Measurements from ENCODE around the gene MYO1D.

MYO1D gene

GRCh38 chr17:32519228-32520103, 357.5 kb downstream of the MYO1D start:
- in situ Hi-C loops (cut with MboI; ENCODE audit: low sequenced_read_pairs): no loop called here

GRCh38 chr17:32518646-32519227, 358.2 kb downstream of the MYO1D start:
- in situ Hi-C loops (cut with MboI; ENCODE audit: low sequenced_read_pairs): no loop called here

- in situ Hi-C loops (cut with MboI; ENCODE audit: low sequenced_read_pairs): no loop called here
Measured at GRCh38 chr17:32517982-32518381, 358.9 kb downstream of the MYO1D start.

DNA sequence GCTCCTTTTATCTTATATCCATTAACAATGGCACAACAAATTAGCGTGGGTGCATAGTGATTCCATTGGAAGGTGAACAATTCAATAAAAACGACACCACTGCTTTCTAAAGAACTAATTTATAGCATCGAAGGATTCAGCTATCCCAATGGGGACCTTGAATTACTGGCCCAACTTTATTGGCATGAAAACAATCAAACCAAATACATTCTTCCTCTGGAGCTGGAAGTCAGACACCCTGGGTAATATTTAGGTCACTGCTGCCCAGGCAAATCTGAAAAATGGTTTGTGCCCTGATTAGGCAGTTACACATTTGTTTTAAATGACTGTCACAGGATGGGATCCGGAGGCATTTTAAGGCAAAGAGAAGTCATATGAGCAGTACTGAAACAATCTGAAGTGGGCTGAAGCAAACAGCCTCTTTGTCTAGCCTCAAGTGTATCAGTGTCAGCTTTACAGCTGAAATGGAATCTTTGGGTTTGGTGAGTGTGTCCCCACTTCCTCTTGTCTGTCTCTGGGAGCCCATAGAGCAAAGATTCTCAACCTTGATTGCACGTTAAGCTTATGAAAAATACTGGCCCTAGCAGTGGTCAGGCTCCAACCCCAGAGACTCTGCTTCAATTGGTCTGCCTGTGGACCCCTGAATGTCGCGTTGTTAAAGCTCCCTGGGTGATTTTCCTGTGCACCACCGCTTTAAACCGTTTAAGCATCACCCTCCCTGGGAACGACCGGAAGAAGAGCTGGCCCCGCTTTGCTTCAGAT, 359.8 kb downstream of the MYO1D start:
- in situ Hi-C loops (cut with MboI; ENCODE audit: low sequenced_read_pairs): no loop called here

DNA sequence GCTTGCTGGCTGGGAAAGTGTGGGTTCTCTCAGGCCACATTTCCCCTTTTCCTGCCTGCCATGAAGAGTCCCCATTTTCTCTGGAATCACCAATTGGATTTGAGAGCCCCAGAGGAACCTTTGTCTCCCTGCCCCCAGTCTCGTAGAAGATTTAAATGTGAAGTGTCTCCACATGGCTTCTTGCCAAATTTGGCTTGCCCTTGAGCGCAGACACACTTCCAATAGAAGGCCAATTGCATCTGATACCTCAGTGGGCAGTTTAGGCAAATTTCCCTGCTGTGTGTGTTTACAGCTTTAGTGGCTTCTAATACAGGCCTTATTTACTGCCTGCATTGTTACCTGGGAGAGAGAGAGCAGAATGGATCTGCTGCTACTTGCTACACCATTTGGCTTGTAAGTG, 360.5 kb downstream of the MYO1D start:
- in situ Hi-C loops (cut with MboI; ENCODE audit: low sequenced_read_pairs): no loop called here

DNA sequence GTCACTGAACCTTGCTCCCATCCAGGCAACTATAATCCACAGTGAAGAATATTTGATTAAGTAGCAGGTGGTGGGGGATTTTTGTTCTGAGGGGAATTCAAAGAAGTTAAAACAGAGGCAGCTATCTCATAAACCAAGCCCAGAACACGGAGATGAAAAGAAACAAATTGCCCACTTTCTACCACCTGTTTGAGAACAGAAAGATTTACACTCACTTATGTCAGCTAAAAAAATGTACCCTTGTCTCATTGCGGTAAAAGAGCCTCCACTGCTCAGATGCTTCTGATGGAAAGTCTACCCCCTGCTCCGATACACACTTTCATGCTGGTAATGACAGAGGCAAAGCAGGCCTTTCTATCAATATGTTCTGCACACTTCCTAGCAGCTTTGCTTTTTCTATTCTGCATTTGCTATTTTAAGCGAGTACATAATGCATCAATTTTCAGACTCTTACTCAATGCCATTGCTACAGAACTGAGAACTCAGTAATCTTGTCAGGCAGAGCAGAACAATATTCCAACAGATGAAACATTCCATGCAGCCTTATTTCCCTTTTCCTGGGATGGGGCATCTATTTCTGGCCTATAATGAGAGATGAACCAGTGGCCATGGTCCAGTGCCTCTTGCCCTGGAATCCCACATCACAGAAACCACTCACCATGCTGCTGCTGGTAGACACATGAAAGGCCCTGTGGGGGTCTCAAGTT, 361.1 kb downstream of the MYO1D start:
- in situ Hi-C loops (cut with MboI; ENCODE audit: low sequenced_read_pairs): no loop called here

GRCh38 chr17:32514606-32515005, 362.3 kb downstream of the MYO1D start:
- in situ Hi-C loops (cut with MboI; ENCODE audit: low sequenced_read_pairs): no loop called here

GRCh38 chr17:32513579-32513978, 363.3 kb downstream of the MYO1D start:
- in situ Hi-C loops (cut with MboI; ENCODE audit: low sequenced_read_pairs): no loop called here

DNA sequence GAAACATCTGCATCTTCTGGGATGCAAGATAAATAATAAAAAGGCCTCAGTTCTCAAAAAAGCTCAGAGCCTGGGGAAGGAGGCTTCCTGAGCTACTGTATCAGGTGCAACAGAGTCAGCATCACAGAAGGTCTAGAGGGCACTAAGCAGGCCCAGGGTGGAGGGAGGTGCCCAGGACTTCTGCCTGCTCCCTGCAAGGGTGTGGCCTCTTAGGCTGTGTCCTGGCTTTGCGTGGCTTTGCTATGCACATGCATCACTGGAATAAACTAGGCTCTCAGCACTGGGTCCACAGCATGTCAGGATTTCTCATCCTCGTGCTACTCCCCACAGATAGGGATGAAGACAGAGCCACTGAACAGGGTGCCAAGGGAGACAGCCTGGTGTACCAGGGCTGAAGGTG, 364.6 kb downstream of the MYO1D start:
- in situ Hi-C loops (cut with MboI; ENCODE audit: low sequenced_read_pairs): no loop called here

GRCh38 chr17:32510466-32510865, 366.5 kb downstream of the MYO1D start:
- in situ Hi-C loops (cut with MboI; ENCODE audit: low sequenced_read_pairs): no loop called here

DNA sequence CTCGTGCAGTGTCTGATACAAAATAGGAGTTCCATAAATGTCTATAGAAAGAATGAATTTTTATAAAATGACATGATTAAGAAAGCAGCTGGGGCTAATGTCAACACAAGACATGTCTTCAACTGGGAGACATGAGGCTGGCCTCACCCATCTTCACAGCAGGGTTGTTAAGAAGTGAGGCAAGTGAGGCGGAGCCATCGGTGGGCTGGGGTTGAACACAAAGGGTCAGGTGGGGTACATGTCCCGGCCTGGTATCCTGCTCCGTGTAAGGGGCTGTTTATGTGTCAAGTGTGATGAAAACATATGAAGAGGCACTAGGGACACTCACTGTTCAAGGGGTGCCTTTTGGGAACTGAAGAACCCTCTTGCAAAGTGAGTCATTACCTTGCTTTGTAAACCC, 368.0 kb downstream of the MYO1D start:
- in situ Hi-C loops (cut with MboI; ENCODE audit: low sequenced_read_pairs): no loop called here

- in situ Hi-C loops (cut with MboI; ENCODE audit: low sequenced_read_pairs): no loop called here
Measured at GRCh38 chr17:32504166-32504990, 372.5 kb downstream of the MYO1D start.

GRCh38 chr17:32503251-32504165, 373.4 kb downstream of the MYO1D start:
- in situ Hi-C loops (cut with MboI; ENCODE audit: low sequenced_read_pairs): no loop called here

DNA sequence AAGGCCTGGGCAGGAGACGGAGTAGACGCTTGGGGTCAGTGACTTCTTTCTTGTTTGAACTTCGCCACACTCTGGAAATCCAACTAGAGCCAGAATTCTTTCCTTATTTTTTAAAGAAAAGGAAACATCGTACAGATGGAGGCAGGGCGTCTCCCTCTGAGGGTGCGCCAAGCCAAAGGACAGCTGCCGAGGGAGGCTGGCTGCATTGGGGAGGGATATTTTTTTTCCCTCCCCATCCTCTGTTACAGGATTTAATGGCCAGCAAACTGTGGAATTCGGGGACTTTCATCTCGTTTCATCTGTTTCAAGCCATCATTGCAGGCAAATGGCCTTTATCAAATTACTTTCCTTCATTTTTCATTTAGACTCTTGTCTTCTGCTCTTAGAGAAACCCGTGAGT, 374.2 kb downstream of the MYO1D start:
- in situ Hi-C loops (cut with MboI; ENCODE audit: low sequenced_read_pairs): no loop called here

GRCh38 chr17:32502013-32502412, 374.9 kb downstream of the MYO1D start:
- in situ Hi-C loops (cut with MboI; ENCODE audit: low sequenced_read_pairs): no loop called here

GRCh38 chr17:32498391-32498790, 378.5 kb downstream of the MYO1D start:
- in situ Hi-C loops (cut with MboI; ENCODE audit: low sequenced_read_pairs): no loop called here

DNA sequence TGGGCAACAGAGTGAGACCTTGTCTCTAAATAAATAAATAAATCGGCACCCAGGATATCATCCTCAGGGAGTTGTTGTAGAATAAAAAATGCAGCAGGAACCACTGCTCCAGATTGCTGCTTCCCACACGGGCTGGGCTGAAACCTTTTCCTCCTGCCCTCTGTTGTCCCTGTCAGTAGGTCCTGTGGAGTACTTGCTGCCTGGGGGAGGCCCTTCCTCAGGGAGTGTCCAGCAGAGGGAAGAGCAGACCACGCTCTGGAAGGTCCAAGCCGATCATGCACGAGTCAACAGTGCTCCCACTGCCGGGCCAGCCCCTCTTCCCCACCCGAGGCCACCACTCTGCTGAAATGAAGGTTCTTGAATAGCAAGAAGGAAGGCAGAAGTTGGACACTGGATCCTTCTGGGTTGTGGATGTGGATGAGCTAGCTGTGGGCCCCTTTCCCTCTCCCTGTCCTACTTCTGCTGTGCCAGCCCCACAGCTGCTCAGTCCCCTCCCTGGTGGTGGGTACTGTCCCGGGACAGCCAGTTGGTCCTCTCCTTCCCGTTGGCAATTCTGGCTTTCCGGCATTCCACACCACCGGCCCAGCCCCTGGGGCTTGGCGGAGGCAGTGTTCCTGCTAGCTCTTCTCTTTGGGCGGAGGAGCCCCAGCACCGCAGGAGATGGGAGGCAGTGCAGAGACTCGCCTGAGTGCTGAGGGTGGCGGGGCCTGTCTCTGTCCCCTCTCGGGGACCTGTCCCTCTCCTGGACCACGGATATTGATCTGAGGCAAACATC, 379.3 kb downstream of the MYO1D start:
- in situ Hi-C loops (cut with MboI; ENCODE audit: low sequenced_read_pairs): no loop called here

- in situ Hi-C loops (cut with MboI; ENCODE audit: low sequenced_read_pairs): no loop called here
Measured at GRCh38 chr17:32496395-32497073, 380.4 kb downstream of the MYO1D start.
